HG03378 (cell line): Measurements from ENCODE around the gene SHFL.

Source experiments
- ATAC-seq: cut with Tn5 transposase; IDR thresholded peaks from one replicate; pipeline ENCODE4 v1.9.1; 2021; ENCODE audit warnings: mild to moderate bottlenecking, moderate library complexity; ENCODE audit not compliant: unreplicated experiment

The SHFL gene

DNA sequence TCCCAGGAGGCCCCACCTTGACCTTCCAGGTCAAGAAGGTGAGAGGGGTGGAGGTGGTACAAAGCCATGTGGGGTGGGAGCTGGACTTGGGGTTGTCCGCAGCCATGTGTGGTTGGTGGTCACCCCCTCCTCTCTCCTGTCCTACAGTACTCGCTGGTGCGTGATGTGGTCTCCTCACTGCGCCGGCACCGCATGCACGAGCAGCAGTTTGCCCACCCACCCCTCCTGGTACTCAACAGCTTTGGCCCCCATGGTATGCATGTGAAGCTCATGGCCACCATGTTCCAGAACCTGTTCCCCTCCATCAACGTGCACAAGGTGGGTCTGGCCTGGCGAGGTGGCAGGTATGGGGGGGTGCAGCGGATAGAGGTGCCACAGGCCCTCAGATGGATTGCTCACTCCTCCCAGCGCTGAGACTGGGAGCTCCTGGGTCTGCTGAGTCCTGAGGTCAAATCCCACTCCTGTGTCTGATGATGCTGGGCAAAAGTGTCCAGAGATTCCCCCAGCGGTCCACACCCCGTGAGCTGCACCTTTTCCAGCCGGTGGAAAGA, 21.8 kb downstream of the SHFL start:
- ATAC-seq = no peak

- no peak for ATAC-seq
Measured at GRCh38 chr19:10109528-10109927, 23.4 kb downstream of the SHFL start.

DNA sequence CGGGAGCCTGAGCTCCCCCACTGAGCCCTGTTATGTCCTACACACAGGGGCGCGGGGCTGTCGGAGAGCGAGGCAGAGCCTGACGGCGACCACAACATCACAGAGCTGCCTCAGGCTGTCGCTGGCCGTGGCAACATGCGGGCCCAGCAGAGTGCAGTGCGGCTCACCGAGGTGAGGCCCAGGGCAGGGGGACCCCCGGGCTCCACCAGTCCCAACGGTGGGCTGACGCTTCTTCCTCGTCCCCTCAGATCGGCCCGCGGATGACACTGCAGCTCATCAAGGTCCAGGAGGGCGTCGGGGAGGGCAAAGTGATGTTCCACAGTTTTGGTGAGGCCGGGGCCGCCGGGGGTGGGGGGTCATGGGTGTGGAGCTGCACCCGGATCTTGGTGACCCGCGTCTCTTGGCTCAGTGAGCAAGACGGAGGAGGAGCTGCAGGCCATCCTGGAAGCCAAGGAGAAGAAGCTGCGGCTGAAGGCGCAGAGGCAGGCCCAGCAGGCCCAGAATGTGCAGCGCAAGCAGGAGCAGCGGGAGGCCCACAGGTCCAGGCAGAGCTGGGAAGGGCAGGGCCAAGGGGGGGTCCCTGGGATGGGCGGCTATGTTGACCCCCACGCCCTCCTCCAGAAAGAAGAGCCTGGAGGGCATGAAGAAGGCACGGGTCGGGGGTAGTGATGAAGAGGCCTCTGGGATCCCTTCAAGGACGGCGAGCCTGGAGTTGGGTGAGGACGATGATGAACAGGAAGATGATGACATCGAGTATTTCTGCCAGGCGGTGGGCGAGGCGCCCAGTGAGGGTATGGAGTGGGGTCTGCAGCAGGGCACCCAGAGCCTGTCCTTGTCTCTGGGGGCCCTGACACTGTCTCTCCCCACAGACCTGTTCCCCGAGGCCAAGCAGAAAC, 24.2 kb downstream of the SHFL start:
- ATAC-seq = no peak

DNA sequence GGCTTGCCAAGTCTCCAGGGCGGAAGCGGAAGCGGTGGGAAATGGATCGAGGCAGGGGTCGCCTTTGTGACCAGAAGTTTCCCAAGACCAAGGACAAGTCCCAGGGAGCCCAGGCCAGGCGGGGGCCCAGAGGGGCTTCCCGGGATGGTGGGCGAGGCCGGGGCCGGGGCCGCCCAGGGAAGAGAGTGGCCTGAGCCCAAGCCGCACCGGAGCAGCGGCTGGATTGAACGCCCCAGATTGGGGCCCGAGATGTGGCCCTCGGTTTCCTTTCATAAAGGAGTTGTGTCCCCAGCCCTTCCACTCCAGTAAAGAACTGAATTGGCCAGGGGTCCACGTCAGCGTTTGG, 24.8 kb downstream of the SHFL start:
- no peak for ATAC-seq

DNA sequence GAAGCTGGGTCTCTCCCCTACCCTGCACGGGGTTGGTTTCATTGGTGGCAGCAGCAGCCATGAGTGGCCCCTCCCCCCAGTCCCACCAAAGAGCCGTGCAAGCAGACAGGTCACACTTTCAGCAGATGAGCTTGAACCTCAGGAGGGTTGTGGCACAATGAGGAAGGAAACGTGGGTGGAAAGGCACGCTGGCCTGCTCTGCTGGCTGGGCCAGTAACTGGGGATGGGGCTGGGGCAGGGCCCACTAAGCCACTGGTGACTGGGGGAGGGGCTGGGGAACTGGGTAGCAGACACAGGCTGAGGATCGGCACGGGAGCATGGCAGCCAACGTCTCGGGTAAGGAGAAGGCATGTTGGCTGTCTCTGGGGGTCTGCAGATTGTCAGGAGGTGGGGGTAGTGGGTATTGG, 25.3 kb downstream of the SHFL start, which contains the start of gene P2RY11:
TSS of gene P2RY11 (plus strand) at position 289 of the 407 bp plus-strand sequence. CDS start at position 318, 29 bp downstream.
- ATAC-seq = peak; percentile 33

- no peak for ATAC-seq
Measured at GRCh38 chr19:10112037-10112761, 26.1 kb downstream of the SHFL start.

DNA sequence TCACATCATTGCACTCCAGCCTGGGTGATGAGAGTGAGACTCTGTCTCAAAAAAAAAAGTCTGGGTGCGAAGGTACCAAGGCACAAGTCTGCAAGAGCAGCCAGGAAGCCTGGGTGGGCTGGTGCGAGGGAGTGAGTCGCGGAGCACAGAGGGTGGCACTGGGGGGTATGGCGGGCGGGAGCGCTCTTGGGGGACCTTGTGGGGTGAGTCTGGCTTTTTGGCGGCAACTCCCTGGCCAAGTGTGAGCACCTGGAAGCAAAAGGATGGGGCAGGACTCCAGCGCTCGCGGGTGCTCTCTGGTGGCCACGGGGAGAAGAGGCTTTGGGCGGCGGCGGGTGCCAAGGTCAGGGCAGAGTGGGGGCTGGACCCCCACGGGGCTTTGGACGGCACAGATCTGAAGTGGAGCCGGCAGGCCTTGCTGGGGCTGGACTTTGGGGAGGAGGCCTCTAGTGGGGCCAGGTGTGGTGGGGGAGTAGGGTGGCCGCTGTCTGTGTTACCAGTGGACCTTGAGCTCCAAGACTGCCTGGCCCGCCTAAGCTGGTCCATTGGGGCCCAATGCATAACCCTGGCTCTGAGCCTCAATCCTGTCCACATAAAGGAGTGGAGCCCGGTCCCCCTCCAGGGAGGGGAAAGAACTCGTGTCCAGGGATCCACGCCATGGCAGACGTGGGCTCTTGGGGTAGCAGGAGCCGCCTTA, 26.9 kb downstream of the SHFL start:
- ATAC-seq = no peak

DNA sequence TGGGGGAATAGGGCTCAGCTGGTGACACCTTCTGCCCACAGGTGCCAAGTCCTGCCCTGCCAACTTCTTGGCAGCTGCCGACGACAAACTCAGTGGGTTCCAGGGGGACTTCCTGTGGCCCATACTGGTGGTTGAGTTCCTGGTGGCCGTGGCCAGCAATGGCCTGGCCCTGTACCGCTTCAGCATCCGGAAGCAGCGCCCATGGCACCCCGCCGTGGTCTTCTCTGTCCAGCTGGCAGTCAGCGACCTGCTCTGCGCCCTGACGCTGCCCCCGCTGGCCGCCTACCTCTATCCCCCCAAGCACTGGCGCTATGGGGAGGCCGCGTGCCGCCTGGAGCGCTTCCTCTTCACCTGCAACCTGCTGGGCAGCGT, 27.5 kb downstream of the SHFL start:
- no peak for ATAC-seq

GRCh38 chr19:10113964-10114650, 28.0 kb downstream of the SHFL start:
- no peak for ATAC-seq

DNA sequence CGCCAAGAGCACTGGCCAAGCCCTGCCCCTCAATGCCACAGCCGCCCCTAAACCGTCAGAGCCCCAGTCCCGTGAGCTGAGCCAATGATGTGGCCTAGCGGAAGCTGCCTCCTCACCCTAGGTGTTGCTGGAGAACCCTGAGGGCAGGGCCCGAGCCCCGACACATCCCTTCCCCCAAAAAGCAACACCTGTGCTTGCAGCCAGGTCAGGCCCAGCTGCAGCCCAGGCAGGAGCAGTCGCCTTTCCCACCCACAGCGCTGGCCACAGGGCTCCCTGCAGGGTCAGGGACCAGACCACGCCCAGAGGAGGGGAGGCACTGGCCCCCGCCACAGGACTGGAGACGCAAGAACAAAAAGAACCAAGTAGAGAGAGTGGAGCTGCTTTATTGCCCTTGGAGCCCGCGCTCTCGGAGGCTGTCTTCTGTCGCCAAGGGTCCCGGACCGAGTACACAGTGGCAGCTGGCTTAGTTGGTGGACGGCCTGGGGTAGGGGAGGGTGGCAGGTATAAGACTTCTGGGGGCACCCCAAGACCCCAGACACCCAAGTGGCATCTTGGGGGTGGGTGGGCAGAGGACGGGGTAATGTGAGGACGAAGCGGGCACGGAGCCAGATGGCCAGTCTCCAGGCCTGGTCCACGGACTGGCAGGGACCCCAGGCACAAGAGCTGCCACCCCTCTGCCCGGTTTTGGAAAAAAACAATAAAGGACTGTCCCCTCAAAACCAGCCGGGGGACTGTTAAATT, 28.7 kb downstream of the SHFL start:
- no peak for ATAC-seq

DNA sequence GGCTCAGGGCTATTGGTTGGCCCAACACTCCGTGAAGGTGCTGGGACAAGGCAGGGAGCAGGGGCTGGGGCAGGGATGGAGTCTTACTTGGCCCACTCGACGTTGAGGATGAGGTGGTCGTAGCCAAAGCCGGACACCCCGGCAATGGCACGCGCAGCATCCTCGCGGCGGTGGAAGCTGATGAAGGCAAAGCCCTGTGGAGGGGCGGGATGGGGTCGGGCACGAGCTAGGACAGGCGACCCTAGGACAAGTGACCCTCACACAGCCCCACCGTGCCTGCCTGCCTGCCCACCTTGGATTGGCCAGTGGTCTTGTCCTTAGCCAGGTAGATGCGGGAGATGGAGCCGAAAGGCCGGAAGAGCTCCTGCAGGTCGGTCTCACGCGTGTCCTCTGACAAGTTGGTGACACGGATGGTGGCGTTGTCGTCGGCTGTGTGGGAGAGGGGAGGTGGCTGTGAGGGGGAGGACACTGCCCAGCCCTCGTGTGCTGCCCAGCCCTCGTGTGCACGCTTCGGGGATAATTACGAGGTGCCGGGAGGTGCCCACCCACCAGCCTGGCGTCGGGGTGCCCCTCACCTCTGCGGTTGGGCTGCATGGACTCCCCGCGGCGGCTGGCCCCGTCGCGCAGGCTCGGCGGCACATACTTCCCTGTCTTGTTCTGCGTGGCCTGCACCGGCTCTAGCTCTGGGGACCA, 29.4 kb downstream of the SHFL start:
- ATAC-seq = no peak

DNA sequence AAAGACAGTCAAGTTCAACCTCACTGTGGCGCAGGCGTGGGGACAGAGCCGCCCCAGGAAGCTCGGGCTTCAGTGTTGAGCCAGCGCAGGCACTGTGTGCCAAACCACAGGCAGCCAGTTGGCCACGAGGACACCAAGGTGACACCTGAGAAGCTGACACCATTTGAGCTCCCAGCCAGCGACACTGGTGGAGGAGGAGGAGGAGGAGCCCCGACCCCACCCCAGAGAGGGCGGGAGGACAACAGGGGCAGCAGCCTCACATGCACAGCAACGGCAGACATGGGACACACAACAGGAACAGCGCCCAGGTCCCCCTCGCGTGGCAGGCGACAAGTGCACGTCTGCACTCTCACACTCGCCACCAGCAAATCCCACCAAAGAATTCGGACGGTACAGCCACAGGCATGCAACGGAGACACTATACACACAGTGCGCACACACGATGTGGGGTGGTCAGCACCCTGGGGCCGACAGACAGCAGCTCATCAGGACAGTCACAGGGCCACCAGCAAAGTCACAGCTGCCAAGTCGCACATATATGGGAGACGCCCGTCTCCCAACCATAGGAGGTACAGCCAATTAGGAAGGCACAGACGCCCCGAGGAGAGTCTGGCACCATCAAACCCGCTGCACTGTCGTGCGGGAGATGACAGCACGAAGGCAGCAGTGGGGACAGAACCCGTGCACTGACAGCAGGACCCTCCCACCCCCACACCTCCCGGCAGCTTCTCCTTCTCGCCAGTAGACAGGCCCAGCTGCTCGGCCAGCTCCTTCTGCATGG, 30.2 kb downstream of the SHFL start:
- ATAC-seq = no peak

GRCh38 chr19:10116866-10117616, 30.9 kb downstream of the SHFL start:
- no peak for ATAC-seq

DNA sequence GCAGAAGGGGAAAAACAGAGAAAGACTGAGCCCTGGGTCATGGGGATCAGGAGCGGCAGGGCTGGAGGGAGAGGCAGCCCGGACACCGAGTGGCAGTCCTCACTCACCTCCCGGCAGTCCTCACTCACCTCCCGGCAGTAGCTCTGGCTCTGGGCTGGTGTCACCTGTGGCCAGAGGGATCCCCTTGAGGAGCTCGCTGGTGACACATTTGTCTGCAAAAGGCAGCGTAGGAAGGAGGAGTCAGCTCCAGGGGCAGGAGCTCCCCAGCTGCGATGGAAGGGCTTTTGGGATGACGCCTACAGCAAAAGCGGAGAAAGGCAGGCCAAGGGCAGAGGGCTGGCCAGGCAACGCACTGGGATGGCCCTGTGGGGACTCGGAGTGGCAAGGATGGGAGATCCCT, 32.8 kb downstream of the SHFL start:
- ATAC-seq = no peak

- ATAC-seq = no peak
Measured at GRCh38 chr19:10120538-10121189, 34.5 kb downstream of the SHFL start.

GRCh38 chr19:10122045-10122444, 35.9 kb downstream of the SHFL start:
- ATAC-seq = no peak

DNA sequence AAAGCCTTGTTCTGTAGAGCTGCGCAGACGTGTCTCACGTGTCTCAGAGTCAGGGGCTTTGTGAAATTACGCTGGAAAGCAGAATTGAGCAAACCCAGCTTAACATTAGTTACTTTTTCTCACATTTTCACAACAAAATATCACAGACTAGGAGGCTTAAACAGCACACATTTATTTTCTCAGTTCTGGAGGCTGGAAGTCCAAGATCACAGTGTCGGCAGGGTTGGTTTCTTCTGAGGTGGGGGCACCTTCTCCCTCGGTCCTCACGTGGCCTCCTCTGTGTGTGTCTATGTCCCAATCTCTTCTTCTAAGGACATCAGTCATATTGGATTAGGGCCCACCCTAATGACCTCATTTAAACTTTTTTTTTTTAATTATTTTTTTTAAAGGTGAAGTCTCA, 38.3 kb downstream of the SHFL start:
- no peak for ATAC-seq
